Activated CD4-positive, alpha-beta T cell treated with anti-CD3 and anti-CD28 coated beads, Interleukin-2, amount 50 U/mL, for 24 hours (primary cell): ENCODE measurements around the gene TRAF3IP1.

Experiments
- DNase-seq, 2 donors: peaks; one replicate each; pipeline ENCODE4 v3.0.0-alpha.2; 2020; ENCODE audit warnings: low read depth in 1 of 2, low spot score in 1 of 2

The TRAF3IP1 gene

DNA sequence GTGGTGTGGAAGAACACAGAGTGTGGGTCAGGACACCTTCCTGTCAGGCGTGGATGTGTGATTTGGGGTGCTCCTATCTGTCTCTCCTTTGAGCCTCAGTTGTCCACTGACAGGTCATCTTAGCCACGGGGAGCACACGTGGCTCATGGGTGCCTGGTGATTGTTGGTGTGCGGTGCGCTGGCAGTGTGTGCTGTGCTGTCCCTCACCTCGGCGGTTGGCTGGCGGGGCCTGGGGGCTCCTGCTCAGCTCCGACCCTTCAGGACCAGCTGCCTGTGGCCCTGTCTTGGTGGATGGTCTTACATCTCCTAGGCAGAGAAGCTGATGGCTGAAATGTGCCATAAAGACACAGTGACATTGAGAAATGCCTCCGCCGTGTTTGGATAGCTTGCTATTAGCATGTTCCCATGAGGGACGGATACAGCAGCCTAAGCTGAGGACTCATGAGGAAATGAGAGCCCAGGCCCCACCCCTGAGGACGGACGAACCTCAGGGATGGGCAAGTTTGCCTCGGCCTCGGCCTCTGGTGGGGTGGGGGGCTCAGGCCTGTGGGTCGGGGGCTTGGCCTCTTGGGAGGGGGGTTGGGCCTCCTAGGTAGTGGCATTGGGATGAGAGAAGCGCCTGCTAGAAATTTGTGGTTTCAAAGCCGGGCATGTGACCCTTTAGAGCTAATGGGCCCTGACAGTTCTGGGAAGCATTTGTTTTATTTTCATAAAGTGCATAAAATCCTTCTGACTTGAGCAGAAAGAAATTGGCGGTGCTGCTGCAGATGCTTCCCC is 86.1 kb downstream of the TRAF3IP1 start:
- DNase-seq = no peak

GRCh38 chr2:238406998-238407285 is 86.6 kb downstream of the TRAF3IP1 start:
- DNase-seq = no peak

- DNase-seq = no peak
Observed at GRCh38 chr2:238407566-238407965, 87.2 kb downstream of the TRAF3IP1 start.

- no peak for DNase-seq
Observed at GRCh38 chr2:238408615-238409340, 88.5 kb downstream of the TRAF3IP1 start.

GRCh38 chr2:238409341-238410199 is 89.3 kb downstream of the TRAF3IP1 start:
- DNase-seq = no peak

- DNase-seq = no peak
Observed at GRCh38 chr2:238412067-238412767, 91.9 kb downstream of the TRAF3IP1 start.

DNA sequence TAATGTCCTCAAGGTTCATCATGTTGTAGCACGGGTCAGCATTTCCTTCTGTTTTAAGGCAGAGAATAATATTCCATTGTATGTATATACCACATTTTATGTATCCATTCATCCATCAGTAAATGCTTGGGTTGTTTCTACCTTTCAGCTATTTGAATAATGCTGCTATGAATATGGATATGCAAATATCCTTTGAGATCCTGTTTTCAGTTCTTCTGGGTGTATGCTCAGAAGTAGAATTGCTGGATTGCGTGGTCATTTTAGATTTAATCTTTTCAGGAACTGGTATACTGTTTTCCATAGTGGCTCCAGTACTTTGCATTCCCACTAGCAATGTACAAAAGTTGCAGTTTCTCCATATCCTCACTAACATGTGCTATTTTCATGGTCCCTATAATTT is 93.0 kb downstream of the TRAF3IP1 start:
- DNase-seq = no peak

DNA sequence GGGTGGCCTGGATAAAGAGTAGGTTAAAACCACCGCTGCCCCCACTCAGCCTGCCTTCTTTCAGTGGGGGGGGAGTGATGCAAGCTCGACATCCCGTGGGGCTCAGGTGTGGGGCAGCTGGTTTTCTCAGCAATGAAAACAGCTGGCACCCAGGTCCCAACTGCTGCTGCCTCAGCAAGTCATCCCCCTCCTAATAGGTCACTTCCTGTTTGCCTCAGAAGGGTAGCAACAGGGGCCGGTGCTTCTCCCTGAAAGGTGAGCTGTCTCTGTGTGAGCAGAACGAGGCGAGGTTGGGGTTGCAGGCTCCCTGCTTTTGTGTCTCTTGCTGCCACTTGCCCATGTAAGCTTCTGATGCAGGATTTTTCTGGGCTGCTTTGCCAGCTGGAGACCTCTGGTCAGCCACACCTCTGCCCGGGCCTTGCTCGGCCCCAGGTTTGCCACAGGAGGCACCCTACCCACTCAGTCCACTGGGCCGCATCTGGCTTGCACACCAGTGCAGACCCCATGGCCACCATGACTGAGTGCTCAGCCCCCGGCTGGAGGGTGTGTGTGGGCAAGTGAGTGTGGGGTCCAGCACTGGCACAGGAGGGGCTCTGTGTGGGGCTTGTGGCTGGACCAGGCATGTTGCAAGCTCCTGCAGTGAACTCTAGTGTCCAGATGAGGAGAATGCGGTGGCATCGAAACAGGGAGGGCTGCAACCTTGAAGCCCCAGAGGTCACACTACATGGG is 94.9 kb downstream of the TRAF3IP1 start:
- DNase-seq = no peak

GRCh38 chr2:238415893-238416292 is 95.6 kb downstream of the TRAF3IP1 start:
- DNase-seq = no peak

GRCh38 chr2:238418196-238418998 is 98.1 kb downstream of the TRAF3IP1 start:
- DNase-seq = no peak

GRCh38 chr2:238418999-238419546 is 98.8 kb downstream of the TRAF3IP1 start:
- DNase-seq = no peak

- no peak for DNase-seq
Observed at GRCh38 chr2:238420442-238420841, 100.1 kb downstream of the TRAF3IP1 start.

- no peak for DNase-seq
Observed at GRCh38 chr2:238420878-238421694, 100.8 kb downstream of the TRAF3IP1 start.

DNA sequence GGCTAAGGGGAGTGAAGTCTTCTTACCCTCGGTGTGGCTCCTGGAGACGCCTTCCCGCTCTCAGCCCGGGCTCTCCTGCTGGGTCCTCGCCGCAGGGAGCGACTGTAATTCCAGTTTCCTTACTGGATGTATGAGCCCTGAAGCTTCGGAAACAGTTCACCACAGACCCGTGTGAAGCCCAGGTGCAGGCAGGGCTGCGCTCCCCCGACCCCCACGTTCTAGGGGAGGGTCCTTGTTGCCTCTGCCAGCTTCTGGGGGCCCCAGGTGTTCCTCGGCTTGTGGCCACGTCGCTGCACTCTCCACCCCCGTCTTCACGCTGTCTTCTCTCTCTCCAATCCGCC is 101.3 kb downstream of the TRAF3IP1 start:
- DNase-seq = no peak

- DNase-seq = no peak
Observed at GRCh38 chr2:238422285-238422684, 102.0 kb downstream of the TRAF3IP1 start.

DNA sequence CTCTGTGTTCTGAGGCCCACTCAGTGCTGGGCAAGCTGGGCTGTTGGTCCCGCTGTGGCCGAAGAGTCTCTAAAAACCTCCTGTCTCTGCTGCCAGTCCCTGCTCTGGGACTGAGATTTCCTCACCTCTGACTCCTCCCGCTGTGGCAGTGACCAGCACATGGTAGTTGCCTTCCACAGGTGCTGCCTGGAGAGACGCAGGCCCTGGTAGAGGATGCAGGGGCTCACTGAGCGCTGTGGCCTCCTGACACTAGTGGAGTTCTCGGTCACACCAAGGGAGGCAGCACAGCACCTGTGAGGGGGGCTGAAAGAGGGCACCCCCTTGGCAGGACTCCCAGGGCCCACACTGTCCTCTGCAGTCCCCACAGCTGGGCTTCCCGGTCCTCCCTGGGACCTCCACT is 102.6 kb downstream of the TRAF3IP1 start:
- DNase-seq = no peak

GRCh38 chr2:238423561-238424312 is 103.4 kb downstream of the TRAF3IP1 start:
- DNase-seq = no peak

DNA sequence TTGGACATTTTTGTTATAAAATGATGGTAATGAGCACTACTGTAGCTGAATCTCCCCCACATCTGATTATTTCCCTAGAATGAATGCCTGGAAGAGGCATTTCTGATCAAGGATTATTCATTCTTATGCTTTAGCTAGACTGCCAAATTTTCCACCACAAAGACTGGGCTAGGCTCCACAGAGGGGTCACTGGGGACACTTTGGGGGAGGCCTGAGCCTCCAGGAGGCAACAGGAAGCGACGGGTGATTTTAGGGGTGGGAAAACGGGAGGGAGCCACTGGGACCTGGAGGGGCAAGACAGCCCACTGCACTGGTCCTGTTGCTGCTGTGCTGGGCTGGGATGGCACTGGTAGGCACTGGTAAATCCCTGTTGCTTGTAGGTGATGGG is 104.0 kb downstream of the TRAF3IP1 start:
- no peak for DNase-seq
